GM19455 (cell line): ENCODE results near the gene TMED6.
A peak's percentile ranks its signal among the peaks of the same experiment; 100 is the strongest.

Source experiments
- ATAC-seq: cut with Tn5 transposase; IDR thresholded peaks from one replicate; pipeline ENCODE4 v1.9.1; 2021; ENCODE audit not compliant: unreplicated experiment

The TMED6 gene

DNA sequence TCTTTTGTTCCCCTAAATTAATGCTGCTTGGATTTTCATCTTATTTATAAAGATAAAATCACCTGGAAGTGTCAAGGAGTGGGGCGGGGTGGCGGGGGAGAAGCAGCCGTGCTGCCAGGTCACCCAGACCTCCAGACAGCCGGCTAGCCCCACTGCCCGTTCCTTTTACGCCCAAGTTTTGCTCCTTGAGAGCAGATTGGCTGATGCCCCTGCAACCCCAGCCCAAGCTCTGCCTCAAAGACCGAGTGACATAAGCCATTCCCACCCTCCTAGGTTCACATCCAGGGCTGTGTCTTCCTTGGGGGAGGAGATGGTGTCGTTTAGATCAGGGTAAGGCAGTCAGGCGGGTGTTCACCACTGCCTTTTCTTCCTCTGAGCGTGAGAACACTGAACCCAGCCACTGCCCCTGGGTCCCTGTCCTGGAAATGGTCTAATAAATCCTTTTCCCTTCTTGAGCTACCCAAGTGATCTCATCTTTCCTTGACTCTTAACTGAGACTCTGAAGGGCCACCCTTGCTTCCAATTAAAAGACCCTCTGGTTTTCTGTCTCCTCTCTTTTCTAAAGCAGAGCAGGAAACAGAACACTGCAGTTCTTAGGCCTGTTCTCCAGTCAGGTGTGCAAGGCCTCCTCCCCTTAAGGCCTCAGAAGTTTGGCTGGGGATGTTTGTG lies 26.9 kb downstream of the TMED6 start:
- ATAC-seq, result no peak

GRCh38 chr16:69324013-69324531 lies 27.5 kb downstream of the TMED6 start:
- no peak for ATAC-seq

- no peak for ATAC-seq
Observed at GRCh38 chr16:69323415-69323814, 28.2 kb downstream of the TMED6 start.

DNA sequence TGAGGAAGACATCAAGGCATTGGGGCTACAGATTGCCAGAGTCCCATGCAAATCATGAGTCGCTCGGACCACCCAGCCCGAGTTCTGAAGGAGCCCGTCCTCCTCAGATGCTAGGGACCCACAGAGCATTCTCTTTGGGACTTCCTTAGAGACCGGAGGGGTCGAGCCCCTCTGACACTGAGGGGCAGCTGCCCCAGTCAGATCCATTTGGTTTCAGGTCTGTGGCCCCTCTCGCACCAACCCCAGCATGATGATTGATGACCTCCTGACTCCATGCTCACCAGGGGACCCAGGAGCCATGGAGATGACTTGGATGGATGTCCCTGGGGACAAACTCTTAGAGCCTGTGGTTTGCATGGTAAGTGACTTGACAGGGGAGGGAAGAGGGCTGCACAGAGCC lies 29.2 kb downstream of the TMED6 start:
- no peak for ATAC-seq

GRCh38 chr16:69321080-69321479 lies 30.5 kb downstream of the TMED6 start:
- ATAC-seq, result no peak

- ATAC-seq, result no peak
Observed at GRCh38 chr16:69320740-69321073, 30.9 kb downstream of the TMED6 start.

GRCh38 chr16:69319826-69320739 lies 31.5 kb downstream of the TMED6 start:
- ATAC-seq, result no peak

- ATAC-seq, result no peak
Observed at GRCh38 chr16:69319381-69319780, 32.2 kb downstream of the TMED6 start.

GRCh38 chr16:69318911-69319289 lies 32.7 kb downstream of the TMED6 start:
- ATAC-seq, result no peak

DNA sequence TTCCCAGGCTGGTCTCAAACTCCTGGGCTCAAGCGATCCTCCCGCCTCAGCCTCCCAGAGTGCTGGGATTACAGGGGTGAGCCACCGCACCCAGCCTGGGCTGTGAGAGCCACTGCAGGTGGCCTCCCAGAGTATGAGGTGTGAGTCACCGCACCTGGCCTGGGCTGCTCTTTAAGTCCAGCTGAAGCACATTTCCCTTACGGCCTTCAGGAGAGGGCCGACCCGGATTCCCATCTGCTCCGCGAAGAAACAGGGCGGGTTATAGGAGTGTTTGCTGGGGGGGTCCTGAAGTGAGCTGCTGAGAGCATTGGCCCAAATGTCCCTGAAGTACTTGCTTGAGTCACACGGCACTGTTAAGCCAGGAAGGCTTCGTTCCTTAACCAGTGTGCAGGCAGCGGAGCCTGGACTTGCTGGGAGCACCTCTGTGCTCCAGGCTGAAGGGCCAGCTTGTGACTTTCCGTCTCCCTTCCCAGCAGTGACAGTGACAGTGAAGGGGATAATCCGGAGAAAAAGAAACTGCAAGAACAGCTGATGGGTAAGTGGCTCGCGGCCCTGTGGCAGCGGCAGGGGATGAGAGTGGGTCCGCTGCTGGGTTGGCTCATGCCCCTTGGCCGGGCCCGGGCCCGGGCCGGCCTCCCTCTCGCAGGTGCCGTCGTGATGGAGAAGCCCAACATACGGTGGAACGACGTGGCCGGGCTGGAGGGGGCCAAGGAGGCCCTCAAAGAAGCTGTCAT lies 33.2 kb downstream of the TMED6 start:
- no peak for ATAC-seq

GRCh38 chr16:69316595-69317034 lies 35.0 kb downstream of the TMED6 start:
- ATAC-seq, result no peak

DNA sequence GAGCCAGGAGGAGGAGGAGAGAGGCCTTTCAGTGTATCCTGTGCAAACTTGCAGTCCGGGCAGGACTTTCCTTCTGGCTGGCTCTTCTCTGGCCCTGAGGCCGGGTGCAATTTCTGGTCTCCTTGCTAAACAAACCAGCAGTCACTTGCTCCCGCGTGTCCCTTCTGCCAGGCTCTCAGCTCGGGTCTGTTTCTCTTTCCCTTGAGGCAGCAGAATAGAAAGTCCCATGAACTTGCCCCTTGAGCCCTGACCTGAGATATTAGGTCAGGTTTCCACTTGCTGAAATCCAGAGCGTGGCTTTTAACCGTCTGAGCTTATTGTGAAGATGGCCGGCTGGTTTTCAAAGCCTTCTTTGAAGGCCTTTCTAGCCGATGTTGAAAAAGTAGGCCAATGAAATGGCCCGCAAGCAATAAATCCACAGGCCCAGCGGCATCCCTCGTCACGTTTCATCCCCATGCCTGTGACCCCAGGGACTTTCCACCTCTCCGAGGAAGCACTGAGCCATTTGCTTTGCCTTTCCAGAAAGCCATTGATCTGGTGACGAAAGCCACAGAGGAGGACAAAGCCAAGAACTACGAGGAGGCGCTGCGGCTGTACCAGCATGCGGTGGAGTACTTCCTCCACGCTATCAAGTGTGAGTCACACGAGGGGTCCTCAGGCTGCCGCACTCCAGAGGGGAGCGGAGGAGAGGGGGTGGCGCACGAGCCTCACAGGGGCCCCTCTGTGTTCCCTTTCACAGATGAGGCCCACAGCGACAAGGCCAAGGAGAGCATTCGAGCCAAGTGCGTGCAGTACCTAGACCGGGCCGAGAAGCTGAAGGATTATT lies 35.9 kb downstream of the TMED6 start:
- no peak for ATAC-seq

DNA sequence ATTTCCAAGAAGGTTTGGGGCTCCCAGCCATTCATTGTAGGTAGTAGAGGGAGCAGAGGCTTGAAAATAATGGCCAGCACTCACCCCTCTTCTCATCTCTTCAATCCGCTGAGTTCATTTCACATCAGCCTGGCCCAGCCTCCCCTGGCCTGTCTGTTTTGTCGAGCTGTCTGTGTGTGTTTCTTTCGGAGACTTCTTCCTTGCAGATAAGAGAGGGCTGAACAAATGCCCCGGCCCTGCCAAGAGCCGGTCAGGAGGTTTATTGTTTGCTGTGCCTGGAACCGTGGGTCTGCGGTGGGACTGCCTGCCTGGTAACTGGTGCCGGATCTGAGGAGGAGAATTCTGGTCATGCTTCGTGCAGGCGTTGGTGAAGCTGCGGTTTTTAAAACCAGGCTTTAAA lies 37.1 kb downstream of the TMED6 start:
- no peak for ATAC-seq

DNA sequence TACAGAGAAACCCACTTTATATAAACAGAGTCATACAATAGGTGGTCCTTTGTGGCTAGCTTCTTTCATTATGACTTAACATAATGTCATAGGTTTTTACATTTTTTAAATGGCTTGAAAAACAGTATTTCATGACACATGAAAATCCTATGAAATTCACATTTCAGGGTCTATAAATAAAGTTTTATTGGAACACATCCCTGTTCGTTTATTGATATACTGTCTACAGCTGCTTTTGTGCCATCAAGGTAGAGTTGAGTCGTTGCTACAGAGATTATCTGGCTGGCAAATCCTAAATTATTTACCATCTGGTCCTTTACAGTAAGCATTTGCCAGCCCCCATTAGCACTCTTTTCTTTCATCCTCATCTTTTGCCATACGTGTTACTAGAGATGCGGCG lies 38.1 kb downstream of the TMED6 start:
- ATAC-seq, result no peak

GRCh38 chr16:69311533-69312387 lies 39.8 kb downstream of the TMED6 start:
- ATAC-seq, result peak; percentile 45

DNA sequence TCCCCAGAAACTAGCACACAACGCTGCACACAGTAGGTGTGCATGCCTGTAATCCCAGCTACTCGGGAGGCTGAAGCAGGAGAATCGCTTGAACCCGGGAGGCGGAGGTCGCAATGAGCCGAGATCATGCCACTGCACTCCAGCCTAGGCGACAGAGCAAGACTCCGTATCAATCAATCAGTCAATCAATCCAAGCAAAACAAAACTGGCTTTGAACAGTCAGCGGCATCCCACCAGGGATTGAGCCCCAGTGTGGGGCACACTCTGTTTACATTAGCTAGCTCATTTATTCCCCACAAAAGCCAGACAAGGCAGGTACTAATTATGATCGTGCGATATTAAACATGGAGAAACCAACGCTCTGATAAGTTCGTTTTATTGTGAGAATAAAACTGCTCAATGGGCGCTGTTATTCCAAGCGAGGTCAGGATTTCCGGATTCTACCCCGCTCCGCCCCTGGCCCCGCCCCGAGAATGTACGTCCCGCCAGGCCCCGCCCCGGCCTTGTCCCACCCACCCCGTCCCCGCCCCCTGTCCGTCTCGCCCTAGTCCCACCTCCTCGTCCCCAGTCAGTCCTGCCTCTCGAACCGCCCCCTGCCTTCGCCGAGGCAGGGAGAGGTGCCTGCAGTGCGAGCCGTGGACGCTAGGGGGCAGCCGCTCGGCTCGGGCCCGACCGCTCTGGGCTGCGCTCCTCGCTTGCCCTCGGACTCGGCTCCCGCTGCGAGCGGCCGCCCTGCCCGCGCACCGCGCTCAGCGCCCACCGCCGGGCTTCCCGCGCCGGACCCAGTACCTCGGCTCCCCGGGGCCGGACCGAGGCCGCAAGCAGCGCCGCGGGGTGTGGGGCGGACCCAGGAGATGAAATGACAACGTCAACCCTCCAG lies 40.7 kb downstream of the TMED6 start, which contains the start of gene VPS4A:
Gene VPS4A, plus strand, starts transcription at position 698 of the 880 bp plus-strand sequence. Its CDS starts 162 bp downstream, at position 860.
- ATAC-seq, result peak; percentile 90

GRCh38 chr16:69309316-69309715 lies 42.3 kb downstream of the TMED6 start:
- ATAC-seq, result no peak

- ATAC-seq, result no peak
Observed at GRCh38 chr16:69307856-69308255, 43.7 kb downstream of the TMED6 start.

GRCh38 chr16:69307091-69307490 lies 44.5 kb downstream of the TMED6 start:
- no peak for ATAC-seq
